MCF 10A (cell line): ENCODE results near the gene IKBKE. TPM values are rescaled to one million over a fixed set of nuclear protein-coding genes. Genes with fewer than 3 reads are reported as not detected.

ENCODE experiments used
- Bru-seq: library from RNA; stranded (reverse); fragments of 400-500 nt; gene quantifications from one replicate; lab custom pipeline; 2021; lab: Mats Ljungman, UMichigan
- BruChase-seq, 2 experiments: library from RNA; stranded (reverse); fragments of 400-500 nt; gene quantifications; one replicate each; lab custom pipeline; 2021; lab: Mats Ljungman, UMichigan
- BruUV-seq: library from RNA; stranded (reverse); fragments of 400-500 nt; replicated peaks from 2 replicates; lab custom pipeline; 2021; lab: Mats Ljungman, UMichigan
- CTCF ChIA-PET: fragments of 300-600 bp; sonication (Branson Sonifier 250); formaldehyde crosslinking; extraction: SDS; loops from one replicate; lab custom pipeline; 2021; ENCODE audit warnings: antibody characterized with exemption, inconsistent platforms; lab: Yijun Ruan, JAX
- POLR2A ChIA-PET: fragments of 300-600, 350-650 bp; sonication (Branson Sonifier 250); formaldehyde crosslinking; extraction: SDS; loops from one replicate; lab custom pipeline; 2020; ENCODE audit warnings: antibody characterized with exemption, inconsistent platforms; lab: Yijun Ruan, JAX
- DNase-seq: peaks from one replicate; pipeline ENCODE4 v3.0.0-alpha.2; 2018; ENCODE audit not compliant: unreplicated experiment
- H3K27ac Mint-ChIP-seq: one replicate; pipeline ENCODE4 v1.8.0; 2022; ENCODE audit warnings: mild to moderate bottlenecking, low read depth, mixed read lengths; ENCODE audit not compliant: unreplicated experiment
- H3K27me3 Mint-ChIP-seq: one replicate; pipeline ENCODE4 v1.8.0; 2022; ENCODE audit warnings: mixed read lengths; ENCODE audit not compliant: insufficient read depth, unreplicated experiment
- H3K36me3 Mint-ChIP-seq: one replicate; pipeline ENCODE4 v1.8.0; 2022; ENCODE audit warnings: mild to moderate bottlenecking, moderate library complexity, mixed read lengths; ENCODE audit not compliant: insufficient read depth, unreplicated experiment
- H3K4me1 Mint-ChIP-seq: one replicate; pipeline ENCODE4 v1.8.0; 2022; ENCODE audit warnings: mixed read lengths; ENCODE audit not compliant: insufficient read depth, unreplicated experiment
- H3K4me3 Mint-ChIP-seq: one replicate; pipeline ENCODE4 v1.8.0; 2022; ENCODE audit warnings: mild to moderate bottlenecking, moderate library complexity, mixed read lengths; ENCODE audit not compliant: unreplicated experiment
- H3K9me3 Mint-ChIP-seq: one replicate; pipeline ENCODE4 v1.8.0; 2022; ENCODE audit warnings: mixed read lengths; ENCODE audit not compliant: unreplicated experiment
- intact Hi-C: fragments of 100-400 bp; cut with micrococcal nuclease; formaldehyde crosslinking; loops from 2 replicates; pipeline ENCODE4 v1.14.1; 2022
- long read RNA-seq: library from polyadenylated mRNA; stranded (forward); transcript quantifications from one replicate; pipeline ENCODE4 v2.0.0, GENCODE V29; 2022
- total RNA-seq: library from RNA; stranded (reverse); gene quantifications from 2 replicates; pipeline ENCODE4 v1.2.3, GENCODE V29; 2022
- TF ChIP-seq, protein P1 (sequence below): fragments of 200-600 bp; IDR thresholded peaks from one replicate; pipeline ENCODE4 v1.8.0; 2022; ENCODE audit warnings: antibody characterized with exemption, mild to moderate bottlenecking; ENCODE audit not compliant: unreplicated experiment

IKBKE gene
- 7.1 and 12.1 TPM in 2 replicates for total RNA-seq
- Bru-seq, nascent RNA = percentile 41 among the genes with signal in this experiment
- percentile 43 among the genes with signal in this experiment for BruChase-seq, experiment 1, labeled RNA remaining after a 6-hour chase
- BruChase-seq, experiment 2, labeled RNA remaining after a 2-hour chase = percentile 44 among the genes with signal in this experiment
- long read RNA-seq, transcript IKBKE-203 (22 exons, 3,221 nt) = major isoform, 10 of 25 reads
- long read RNA-seq, partial matches to known transcripts = 2 of 25 reads
- long read RNA-seq, other reads (novel, unspliced or antisense) = 10 of 25 reads

GRCh38 chr1:206469933-206470691, at the start of gene IKBKE:
Gene IKBKE, plus strand, starts transcription at chr1:206470476. Its CDS starts 2,752 bp downstream, at chr1:206473228.
- intact Hi-C loops = loop anchor here (1.0 to 10.0 kb wide), 2 partner anchors 9 to 605 kb away; no protein-coding TSS in a partner anchor

DNA sequence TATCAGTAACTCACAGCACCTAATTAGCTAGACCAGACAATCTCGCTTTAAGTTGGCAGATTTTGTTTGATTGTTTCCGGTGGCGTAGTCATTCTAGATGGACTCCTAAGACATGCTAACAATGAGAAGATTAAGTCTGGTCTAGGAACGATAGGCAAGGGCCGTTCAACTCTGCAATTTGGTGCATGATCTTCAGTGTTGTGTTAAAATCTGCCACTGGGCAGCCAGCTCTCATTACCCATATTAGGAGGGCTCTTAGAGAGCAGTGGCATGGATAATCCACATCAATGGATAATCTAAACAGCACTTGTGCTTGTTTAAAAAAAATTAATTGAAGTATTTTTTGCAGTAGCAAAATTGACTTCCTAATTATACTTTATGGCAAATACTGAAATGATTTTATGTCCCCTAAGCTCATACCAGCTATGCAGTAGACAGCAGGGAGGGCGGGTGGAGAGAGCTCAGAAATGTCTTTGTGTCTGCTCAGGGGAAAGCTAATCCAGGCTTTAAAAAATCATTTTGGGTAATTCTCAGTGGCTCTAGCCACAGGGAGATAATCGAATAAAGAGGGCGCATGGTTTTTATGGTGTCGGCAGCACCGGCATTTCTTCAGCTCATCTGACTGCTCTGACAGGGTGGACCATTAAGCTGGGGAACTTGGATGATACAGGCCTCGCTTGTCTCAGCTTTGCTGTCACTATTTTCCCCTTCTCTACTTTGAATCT, 48.5 kb upstream of the IKBKE start:
- TF ChIP-seq, protein P1, sequence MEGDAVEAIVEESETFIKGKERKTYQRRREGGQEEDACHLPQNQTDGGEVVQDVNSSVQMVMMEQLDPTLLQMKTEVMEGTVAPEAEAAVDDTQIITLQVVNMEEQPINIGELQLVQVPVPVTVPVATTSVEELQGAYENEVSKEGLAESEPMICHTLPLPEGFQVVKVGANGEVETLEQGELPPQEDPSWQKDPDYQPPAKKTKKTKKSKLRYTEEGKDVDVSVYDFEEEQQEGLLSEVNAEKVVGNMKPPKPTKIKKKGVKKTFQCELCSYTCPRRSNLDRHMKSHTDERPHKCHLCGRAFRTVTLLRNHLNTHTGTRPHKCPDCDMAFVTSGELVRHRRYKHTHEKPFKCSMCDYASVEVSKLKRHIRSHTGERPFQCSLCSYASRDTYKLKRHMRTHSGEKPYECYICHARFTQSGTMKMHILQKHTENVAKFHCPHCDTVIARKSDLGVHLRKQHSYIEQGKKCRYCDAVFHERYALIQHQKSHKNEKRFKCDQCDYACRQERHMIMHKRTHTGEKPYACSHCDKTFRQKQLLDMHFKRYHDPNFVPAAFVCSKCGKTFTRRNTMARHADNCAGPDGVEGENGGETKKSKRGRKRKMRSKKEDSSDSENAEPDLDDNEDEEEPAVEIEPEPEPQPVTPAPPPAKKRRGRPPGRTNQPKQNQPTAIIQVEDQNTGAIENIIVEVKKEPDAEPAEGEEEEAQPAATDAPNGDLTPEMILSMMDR = no peak
- BruUV-seq = no TSS peak
- intact Hi-C loops = no loop called here
- CTCF ChIA-PET = interaction anchor here (0.5 to 1.6 kb wide), 5 partner anchors 9 to 392 kb away, joined by 3 to 8 read pairs (median 5); no protein-coding TSS in a partner anchor
- H3K27ac Mint-ChIP-seq = no peak overlapping the region
- POLR2A ChIA-PET = interaction anchor here (0.7 to 6.9 kb wide), 2 partner anchors 9 to 710 kb away, joined by 3 to 26 read pairs; no protein-coding TSS in a partner anchor
- no peak overlapping the region for H3K4me3 Mint-ChIP-seq
- H3K36me3 Mint-ChIP-seq = peaks cover 65% of the 10 kb centered on the region
- no peak for DNase-seq
- H3K27me3 Mint-ChIP-seq = no peaks in the 10 kb centered on the region
- no peaks in the 10 kb centered on the region for H3K9me3 Mint-ChIP-seq
- peaks cover 14% of the 10 kb centered on the region for H3K4me1 Mint-ChIP-seq

More at GRCh38 chr1:206469933-206470691, at the start of gene IKBKE:
- Mint-ChIP-seq H3K27ac (peak within 1 kb of the TSS; percentile 61), H3K27me3 (peaks cover 13% of the 10 kb centered on the region), H3K9me3 (no peaks in the 10 kb centered on the region), H3K4me1 (peaks cover 43% of the 10 kb centered on the region), H3K4me3 (peak within 1 kb of the TSS; percentile 75), H3K36me3 (peaks cover 12% of the 10 kb centered on the region)
- peak; percentile 85 for DNase-seq
- BruUV-seq = no TSS peak
- ChIA-PET POLR2A (interaction anchor here (0.5 to 3.6 kb wide), 29 partner anchors 9 to 877 kb away, joined by 3 to 32 read pairs (median 4); partner anchors contain the start of genes DYRK3, EIF2D and RASSF5), CTCF (interaction anchor here (0.5 to 3.4 kb wide), 33 partner anchors 8 to 847 kb away, joined by 3 to 70 read pairs (median 4); partner anchors contain the start of genes DYRK3, EIF2D, IL20 and PFKFB2)
- TF ChIP-seq, protein P1 = no peak

DNA sequence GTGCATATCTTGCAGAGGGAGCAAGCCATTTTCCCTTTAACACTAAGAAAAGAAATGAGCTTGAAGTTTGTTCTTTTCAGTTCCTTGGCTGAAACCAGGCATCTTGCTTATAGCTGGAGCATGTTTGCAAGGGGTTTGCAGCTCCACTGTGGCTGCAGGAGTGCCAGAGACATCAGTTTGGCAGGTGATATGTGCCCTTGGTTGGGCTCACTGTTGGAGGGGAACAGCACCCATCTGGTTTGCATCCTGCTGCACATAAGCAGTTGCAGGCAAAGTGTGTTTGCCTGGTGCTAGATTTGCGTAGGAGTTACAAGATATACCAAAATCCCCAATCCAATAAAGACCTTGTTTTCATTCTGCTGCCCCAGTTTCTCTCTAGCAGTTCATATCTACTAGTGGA, 47.8 kb upstream of the IKBKE start:
- POLR2A ChIA-PET = interaction anchor here (6.9 kb wide), 1 partner anchor 8 kb away, joined by 26 read pairs; no protein-coding TSS in a partner anchor
- Mint-ChIP-seq H3K4me3 (no peak overlapping the region), H3K9me3 (no peaks in the 10 kb centered on the region), H3K36me3 (peaks cover 58% of the 10 kb centered on the region), H3K27ac (no peak overlapping the region), H3K4me1 (peaks cover 14% of the 10 kb centered on the region), H3K27me3 (no peaks in the 10 kb centered on the region)
- CTCF ChIA-PET = interaction anchor here (0.5 to 1.6 kb wide), 4 partner anchors 8 to 393 kb away, joined by 4 to 8 read pairs (median 6); no protein-coding TSS in a partner anchor
- TF ChIP-seq, protein P1 = no peak
- intact Hi-C loops = no loop called here
- BruUV-seq = no TSS peak
- no peak for DNase-seq
